MV-4-11 (cell line): ENCODE data around the gene TLE4.

Experiments used
- DNase-seq: peaks from one replicate; lab custom pipeline; 2025; lab: John Stamatoyannopoulos, UW

The TLE4 gene

DNA sequence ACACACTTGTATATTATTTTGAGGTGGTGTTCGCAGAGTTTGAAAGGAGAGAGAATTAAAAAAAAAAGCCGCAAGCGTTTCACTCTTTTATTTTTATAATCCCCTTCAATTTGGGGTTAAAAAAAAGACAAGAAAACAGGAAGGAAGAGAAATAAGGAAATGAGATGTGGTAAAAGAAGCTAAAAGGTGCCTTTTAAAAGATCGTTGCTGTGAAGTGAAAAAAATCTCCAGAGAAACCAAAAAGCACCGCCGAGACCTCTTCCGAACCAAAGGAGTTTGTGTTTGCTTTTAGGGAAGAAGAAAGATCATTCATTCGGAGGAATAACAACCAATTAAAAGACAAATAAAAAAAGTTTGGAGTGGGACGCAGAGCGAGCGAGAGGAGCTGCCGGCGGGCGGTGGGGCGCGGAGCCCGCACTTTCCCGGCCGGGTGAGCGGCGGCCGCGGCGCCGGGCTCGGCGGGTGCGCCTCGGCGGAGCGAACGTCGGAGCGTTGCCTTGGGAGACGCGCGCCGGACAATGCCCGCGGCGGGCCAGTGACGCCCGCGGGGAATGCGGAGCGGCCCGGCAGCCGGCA lies 355 bp downstream of the TLE4 start:
- peak; percentile 94 for DNase-seq

DNA sequence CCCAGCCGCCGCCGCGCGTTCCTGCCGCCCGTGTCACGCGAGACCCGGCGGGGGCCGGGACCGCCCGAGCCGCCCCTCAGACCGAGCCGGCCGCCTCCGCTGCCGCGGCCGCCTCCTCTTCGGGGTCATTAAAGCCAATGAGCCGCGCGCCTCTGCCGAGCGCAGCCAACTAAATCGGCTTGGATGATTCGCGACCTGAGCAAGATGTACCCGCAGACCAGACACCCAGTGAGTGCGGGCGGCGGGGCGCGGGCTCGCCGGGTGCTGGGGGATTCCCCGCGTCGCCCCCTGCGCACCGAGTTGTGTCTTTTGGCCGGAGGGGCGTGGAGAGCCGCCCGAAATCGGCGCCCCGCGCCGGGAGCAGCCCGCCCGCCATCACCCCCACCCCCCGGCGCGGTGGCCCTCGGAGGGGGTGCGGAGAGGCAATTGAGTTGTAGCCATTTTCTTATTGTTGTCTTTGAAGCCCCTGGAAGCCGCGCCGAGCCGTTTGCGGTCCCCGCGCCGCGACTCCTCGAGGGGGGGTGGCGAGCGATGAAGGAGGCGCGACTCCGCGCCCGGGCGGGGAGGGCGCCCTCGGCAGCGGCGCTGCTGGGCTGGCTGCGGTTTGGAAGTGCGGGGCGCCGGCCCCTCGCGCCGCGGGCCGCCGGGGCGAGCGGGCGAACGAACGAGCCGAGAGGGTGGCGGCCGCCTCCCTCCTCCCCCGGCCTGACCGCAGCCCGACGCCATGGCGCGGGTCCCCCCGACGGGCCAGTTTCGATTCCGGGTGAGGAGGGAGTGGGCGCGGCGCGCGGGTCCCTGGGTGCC lies 1.0 kb downstream of the TLE4 start:
- no peak for DNase-seq

DNA sequence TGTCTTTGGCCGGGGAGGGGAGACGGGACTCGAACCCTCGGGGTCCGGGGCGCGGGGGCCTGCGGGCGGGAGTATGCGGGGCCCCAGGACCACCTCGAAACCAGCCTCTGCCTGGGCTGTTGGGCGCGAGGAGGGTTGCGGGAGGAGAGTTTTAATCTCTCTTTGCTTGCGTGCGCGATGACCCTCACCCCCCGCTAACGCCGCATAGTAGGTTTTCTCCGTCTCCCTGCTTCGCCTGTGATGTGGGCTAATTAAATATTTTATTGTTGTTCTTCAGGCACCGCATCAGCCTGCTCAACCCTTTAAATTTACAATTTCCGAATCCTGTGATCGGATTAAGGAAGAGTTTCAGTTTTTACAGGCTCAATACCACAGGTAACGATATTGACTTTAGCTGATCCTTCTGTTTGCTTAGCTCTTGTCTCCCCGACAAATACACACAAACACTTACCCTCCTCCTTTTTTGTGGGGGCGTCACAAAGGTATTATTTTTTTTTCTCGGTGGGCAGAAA lies 1.7 kb downstream of the TLE4 start:
- no peak for DNase-seq

DNA sequence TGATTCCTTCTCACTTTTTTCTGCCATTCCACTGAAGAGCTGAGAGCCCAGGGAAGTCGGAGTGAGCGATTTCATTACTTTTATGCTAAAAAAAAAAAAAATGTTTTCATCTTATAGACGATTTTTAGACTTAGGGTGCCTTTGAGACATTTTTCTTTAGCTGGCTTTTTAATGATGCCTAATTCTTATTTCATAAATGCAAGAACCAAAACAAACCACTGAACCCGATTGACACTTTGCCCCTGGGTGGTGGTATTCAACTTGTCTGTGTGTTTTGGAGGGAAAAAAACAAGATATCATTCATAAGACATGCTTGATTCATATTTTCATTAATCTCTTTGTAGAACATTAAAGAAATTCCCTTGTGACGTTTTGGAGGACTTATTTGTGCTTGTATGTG lies 2.4 kb downstream of the TLE4 start:
- DNase-seq, result no peak

DNA sequence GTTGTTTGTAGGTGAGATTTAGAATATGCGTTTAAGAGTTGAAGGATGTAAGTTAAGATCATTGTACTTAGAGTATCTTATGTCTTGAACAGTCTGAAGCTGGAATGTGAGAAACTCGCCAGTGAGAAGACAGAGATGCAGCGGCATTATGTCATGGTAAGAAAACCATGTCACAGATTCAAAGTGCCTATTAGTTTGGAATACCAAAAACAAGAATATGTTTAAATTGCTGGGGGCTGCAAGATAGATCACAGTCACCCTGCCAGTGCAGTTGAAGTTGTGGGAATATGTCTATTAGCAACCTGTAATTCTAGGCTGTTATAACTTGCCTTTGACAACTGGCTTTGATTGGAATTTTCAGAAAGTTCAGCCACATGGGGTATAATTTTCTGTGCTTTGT lies 3.0 kb downstream of the TLE4 start:
- DNase-seq, result no peak

DNA sequence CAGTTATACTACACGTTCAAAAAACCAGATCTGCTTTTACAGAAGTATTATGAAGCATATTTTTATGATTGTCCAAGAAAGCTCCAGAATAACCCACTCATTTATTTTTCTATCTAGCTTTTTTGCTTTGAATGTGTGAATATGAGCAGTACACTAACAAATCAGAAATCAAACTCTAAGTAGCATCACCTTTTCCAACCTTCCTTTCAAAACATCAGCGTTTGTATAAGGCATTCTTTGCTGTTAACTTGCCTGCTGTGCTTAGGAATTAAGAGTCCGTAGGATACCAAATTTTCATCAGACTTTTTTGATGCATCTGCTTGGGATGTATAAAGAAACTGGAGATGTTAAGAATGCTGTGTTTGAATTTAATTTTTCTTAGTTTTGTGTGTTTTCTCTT lies 3.8 kb downstream of the TLE4 start:
- no peak for DNase-seq

DNA sequence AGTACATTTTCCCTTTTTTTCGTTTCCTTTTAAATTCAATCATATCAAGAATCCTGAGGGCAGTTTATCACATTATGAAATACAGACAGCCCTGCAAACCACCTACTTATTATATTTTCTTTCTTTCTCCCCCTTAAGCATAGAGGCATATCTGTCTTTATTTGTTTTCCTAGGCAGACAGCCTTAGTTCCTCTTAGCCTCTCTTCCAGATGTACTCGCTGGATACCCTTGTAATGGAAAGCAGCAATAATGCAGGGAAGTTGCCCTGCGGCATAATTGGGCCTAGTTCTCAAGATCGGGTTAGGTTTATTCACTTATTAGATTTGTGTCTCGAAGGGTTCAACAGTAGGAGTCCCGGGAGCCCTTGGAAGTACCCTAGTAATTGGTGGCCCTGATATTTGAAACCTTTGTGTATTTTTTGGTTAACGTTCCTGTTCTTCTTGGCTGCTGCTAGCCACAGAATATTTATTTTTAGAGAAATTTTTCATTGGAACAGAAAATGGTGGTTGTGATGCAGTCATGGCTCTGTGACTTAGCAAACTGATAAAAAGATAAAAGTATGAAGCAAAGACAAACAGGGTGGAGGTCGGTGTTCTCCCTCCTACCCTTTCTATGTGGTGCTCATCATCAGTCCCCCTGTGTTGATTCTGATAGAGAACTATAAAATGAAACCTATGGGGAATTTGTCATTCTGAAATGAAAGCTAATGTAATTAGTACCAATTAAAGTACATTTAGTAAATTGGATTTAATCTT lies 6.4 kb downstream of the TLE4 start:
- DNase-seq, result no peak

DNA sequence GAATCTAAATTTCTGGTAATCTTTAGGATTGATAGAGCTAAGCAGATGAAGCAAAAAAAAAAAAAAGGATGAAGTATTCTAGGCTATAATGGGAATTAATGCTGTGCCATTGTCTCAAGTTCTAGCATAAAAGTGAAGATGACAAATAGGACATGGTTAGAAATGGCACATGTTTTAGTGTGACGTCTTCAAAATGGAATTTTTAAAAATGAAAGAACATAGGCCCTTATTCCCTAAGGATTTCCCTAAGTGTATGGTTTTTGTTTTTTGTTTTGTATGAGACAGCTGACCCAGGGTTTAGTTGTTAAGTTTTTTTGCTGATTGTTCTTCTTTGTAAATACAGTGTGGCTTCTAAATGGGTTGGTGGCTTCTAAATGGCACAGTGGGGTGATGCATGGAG lies 7.1 kb downstream of the TLE4 start:
- no peak for DNase-seq

DNA sequence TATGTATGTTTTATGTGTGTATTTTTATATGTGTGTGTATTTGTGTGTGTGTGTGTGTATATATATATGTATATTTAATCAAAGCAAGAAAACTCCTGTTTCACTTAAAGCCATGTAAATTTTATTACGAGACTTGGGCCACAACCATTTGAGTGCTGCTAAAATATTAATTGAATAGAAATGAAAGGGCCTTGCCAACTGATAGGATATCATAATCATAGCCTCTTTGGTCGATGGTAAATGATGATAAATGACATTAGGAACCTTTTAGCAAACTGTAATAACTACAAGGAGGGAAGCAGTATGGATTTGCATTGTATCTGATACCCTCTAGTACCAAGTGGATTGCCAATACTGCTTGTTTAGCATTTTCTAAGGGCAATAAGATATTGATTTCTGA lies 7.9 kb downstream of the TLE4 start:
- DNase-seq, result no peak

DNA sequence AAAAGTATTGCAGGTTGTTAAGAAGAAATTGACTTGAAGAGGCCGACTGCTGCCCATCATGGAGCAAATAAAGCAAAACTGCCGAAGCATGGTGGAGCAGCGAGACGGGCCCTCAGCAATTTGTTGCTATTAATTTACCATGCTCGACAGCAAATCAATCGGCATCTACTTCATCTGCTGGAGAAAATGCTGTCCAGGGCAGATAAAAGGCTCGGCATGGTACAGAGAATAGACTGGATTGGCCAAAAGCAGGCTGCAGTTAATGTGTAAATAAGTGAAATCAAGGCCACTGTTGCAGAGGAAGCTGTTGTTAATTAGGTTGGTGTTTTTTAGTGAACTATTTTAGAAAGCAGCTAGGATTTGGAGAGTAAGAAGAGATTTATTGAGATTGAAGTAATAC lies 8.3 kb downstream of the TLE4 start:
- no peak for DNase-seq

DNA sequence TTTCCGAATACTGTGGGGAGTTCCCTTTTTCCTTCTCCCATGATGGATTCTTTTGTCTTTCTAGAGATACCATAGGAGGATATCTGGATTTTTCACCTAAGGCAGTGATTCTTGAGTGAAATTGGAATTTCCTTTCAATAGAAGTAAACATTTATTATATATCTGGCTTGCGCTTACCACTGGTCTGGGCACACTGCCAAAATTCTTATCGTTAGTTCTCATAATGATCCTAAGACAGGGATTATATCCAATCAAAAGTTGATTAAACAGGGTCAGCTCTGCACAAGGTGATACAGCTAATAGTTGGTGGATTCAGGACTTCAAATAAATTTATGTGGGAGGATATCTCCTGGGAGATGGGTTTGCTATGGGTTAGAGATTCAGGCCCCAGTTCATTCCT lies 9.6 kb downstream of the TLE4 start:
- DNase-seq, result no peak

DNA sequence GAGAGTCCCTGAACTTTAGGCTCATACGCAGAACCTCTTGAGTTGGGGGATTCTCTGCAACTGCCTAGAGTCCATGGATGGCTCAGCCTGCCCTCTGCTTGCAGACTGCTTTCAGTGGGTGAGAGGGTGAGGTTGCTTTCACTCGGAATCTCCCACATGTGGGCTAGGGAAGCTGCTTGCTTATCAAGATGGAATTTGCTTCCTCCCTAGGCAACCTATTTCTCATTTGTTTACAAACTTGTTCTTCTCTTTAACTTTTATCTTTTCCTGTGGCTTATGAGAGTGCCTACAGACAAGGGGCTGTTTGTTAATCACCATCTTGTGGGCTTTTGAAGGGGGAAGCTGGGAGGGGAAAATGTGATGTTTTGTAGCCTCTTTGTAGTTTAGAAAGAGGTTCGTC lies 10.0 kb downstream of the TLE4 start:
- DNase-seq, result peak; percentile 36

DNA sequence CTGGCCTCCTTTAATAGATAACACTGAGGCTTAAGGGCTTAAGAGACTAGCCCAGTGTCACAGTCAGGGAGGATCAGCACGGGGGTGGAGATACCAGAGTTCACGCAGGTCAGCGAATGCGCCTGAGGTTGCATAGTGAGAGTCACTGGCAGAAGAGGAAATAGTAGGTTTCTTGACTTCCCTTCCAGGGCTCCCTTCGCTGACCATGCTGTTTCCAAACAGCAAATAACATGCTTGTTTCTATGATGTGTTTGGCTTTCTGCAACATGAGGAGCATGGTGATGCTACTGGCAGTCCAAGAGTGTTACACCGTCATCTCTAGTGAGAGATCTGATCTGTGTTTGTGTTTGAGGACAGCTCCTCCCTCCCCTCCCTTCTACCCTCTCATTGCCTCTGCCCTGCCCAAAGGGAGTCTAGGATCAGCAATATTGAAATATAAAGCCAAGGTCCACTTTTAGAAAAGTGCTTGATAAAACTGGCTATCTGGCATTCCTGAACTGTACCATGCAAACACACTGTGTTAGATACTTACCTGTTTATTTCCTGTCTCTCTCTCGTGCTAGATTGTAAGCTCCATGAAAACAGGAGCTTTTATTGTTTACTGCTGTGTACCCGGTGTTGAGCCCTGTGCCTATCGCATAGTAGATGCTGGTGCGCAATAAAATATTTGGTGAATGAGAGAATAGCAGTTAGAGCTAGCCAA lies 12.3 kb downstream of the TLE4 start:
- peak; percentile 99 for DNase-seq

DNA sequence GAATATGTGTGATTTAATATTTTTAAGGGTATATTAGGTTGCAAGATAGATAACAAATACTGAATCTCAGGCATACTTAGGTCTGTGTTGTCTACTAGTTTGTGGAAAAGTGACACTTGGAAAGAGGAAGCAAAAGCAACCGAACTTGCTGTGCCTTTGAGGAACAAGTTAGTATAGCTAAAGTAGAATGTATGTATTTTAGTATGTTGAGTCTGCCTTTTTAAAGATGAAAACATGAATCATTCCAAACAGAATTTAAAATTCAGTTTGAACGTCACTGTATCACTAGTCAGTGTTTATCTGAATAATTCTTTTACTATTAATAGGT lies 12.9 kb downstream of the TLE4 start:
- peak; percentile 89 for DNase-seq

DNA sequence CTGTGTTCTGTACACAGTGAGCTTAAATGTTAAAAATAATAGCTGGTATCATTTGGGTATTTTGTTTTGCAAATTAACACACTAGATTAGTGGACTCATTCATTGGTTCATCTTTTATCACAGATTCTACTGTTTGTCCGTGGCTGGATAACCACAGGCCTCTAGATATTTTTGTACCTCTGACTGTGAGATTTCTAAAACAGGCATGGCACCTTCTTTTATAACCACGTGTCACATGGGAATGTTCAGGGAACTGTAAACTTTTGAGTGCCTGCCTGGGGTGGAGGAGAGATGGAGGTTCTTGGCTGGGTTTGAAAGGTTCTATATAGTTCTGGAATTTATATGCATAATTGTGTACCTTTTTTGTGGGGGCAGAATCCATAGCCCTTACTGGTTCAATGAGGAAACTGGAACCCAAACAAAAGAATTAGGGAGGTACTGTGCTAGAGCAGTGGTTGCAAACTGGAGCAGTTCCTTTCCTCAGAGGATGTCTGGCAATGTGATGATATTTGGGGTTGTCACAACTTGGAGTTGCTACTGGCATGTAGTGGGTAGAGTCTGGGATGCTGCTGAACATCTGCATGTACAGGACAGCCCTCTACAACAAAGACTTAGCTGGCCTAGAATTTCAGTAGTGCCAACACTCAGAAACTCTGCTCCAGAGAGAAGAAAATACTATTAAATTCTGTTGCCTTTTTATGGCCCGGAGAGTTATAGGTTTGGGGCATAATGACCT lies 16.9 kb downstream of the TLE4 start:
- peak; percentile 33 for DNase-seq

DNA sequence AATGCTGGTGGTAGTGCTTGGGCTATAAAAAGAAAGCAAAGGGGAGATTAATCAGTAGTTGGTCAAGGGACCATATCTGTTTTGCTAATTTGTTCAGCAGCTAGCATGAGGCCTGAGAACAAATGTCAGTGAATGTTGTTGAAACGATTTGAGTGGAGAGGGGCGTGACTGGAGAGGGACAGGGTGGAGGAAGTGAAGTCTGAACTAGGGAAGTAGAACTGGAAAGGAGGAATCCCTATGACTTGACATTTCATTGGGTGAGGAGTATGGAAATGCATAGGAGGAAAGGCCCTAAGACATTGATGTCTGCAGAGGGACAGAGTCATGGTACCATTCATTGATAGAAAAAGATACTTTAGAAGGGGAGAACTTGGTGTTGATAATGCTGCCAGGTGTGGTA lies 19.7 kb downstream of the TLE4 start:
- peak; percentile 31 for DNase-seq

DNA sequence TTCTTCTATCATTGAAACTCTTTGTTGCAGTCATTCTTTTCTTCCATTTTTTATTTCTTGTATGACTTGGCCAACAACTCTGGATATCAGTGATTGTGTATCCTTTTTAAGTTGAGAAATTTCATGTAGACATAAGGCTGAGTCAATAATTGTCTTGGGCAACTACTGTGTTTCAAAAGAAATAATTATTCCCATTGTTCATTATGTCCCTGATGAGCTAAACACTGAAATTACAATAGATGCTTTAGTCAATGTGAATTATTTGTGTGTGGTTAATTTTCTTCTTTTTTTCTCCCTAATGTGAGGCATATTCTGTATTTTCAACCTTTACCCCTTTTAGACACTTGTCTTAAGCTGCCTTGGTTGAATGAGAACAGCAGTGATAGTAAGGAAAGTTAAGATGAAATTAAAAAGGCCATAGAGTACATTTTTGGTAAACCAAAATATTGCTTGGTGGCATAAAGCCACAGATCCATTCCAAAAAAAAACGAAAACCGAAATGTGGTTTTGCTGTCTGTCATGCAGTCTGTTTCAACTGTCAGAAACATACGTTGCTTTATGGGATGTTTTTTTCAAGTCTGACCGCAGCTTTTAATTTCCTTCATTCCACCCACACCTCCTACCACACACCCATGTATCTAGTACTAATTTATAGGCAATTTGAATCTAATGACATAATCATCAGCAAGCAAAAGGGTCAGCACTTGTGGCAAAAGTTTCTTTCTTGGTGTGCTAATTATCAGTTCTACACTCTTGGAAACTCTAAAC lies 21.1 kb downstream of the TLE4 start:
- DNase-seq, result peak; percentile 90

DNA sequence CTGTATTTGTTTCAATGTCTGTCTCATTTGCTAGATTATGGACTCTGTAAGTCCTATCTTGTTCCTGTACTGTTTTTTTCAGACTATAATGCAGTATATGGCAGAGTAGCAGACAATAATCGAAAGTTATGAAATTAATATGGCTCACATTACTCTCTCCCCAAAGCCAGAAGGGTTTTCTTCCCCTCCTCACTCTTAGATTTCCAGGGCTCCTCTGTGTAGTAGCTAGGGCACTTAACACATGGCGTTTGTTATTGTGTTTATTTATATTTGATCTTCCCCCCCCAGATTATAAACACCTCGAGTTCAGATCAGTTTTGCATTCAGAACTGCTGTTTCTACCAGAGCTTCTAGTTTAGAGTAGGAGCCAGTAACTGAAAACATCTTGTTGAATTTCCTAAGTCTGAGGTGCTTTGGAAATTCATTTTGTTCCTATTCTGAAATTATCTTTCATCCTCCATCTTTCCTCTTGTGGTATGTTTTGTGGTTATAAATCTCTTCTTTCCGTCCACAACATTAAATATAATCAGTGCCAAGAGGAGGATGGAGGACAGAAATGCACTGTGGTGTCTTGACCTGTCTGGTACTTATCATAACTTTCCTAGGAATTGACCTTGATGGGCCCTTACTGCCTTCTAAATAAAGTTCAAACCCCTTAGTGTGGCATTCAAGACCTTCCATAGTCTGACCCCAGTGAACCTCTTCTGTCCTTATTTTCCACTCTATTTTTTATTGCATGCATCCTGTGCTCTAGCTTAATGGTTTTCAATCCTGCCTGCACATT lies 27.0 kb downstream of the TLE4 start:
- no peak for DNase-seq

DNA sequence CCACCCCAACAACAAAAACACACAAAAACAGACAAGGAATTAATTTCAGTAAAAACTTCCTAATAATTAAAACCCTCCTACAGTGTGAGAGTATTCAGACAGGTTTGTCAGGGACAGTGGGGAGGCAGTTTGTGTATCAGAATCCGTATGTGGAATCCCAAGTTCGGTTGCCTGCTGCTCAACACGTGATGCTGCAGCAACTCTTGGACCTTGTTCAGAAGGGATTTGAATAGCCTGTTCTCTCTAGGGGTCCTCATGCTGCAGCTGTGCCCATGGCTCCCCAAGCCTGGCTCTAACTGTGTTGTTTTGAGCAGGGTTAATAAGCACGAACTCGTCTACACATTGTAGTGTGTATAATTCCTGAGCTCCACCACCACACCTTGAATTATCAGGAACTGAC lies 28.7 kb downstream of the TLE4 start:
- DNase-seq, result no peak

DNA sequence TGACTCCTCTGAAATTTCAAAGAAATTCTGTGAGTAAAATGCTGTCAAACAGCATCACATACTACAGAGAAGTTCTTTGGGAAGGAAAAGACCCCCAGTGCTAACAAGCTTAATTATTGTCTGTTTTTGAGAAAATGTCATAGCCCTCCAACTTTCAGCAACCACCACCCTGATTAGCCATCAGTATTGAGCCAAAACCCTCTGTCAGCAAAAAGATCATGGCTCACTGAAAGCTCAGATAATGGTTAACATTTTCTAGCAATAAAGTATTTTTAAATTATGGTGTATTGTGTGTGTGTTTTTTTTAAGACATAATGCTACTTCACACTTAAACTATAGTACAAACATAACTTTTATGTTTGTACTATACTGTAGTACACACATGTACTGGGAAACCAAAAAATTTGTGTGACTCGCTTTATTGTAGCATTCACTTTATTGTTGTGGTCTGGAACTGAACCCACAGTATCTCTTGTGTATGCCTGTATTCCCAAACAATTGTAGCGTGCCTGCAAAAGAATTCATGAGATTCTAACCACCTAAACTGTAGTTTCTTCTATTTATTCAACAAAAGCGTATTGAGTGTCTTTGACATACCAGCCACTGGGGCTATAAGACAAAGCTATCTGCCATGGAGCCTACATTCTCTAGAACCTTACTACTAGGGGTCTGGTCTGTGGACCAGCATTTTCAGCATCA lies 31.6 kb downstream of the TLE4 start:
- no peak for DNase-seq
